ENCODE data around the gene BACH2.

GRCh38 chr6:90290811-90291420, 5.7 kb downstream of the BACH2 start:
- no peak for TF ChIP-seq ZBTB33 (IDR thresholded peaks at IDR 0.05; ENCODE audit: borderline replicate concordance, low read depth)
- TF ChIP-seq SMC3 (IDR thresholded peaks at IDR 0.05; ENCODE audit: low read depth, low read length): no peak
- TF ChIP-seq CTCF (IDR thresholded peaks at IDR 0.05): no peak
- TF ChIP-seq POLR2AphosphoS5 (IDR thresholded peaks at IDR 0.05; ENCODE audit: low read depth, low read length): no peak
- TF ChIP-seq, protein P1, sequence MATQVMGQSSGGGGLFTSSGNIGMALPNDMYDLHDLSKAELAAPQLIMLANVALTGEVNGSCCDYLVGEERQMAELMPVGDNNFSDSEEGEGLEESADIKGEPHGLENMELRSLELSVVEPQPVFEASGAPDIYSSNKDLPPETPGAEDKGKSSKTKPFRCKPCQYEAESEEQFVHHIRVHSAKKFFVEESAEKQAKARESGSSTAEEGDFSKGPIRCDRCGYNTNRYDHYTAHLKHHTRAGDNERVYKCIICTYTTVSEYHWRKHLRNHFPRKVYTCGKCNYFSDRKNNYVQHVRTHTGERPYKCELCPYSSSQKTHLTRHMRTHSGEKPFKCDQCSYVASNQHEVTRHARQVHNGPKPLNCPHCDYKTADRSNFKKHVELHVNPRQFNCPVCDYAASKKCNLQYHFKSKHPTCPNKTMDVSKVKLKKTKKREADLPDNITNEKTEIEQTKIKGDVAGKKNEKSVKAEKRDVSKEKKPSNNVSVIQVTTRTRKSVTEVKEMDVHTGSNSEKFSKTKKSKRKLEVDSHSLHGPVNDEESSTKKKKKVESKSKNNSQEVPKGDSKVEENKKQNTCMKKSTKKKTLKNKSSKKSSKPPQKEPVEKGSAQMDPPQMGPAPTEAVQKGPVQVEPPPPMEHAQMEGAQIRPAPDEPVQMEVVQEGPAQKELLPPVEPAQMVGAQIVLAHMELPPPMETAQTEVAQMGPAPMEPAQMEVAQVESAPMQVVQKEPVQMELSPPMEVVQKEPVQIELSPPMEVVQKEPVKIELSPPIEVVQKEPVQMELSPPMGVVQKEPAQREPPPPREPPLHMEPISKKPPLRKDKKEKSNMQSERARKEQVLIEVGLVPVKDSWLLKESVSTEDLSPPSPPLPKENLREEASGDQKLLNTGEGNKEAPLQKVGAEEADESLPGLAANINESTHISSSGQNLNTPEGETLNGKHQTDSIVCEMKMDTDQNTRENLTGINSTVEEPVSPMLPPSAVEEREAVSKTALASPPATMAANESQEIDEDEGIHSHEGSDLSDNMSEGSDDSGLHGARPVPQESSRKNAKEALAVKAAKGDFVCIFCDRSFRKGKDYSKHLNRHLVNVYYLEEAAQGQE (IDR thresholded peaks at IDR 0.05; ENCODE audit: low read depth, low read length): no peak
- TF ChIP-seq RXRA (IDR thresholded peaks at IDR 0.05; ENCODE audit: borderline replicate concordance, low read depth): no peak
- no peak for TF ChIP-seq TAF1 (IDR thresholded peaks at IDR 0.05; ENCODE audit: borderline replicate concordance, low read depth, low read length)
- TF ChIP-seq TCF12 (IDR thresholded peaks at IDR 0.05): no peak
- no peak for TF ChIP-seq NRF1 (IDR thresholded peaks at IDR 0.05; ENCODE audit: low read depth, low read length)
- no peak for TF ChIP-seq RAD21 (IDR thresholded peaks at IDR 0.05; ENCODE audit: low read length)
- no peak for TF ChIP-seq NFIC (IDR thresholded peaks at IDR 0.05; ENCODE audit: borderline replicate concordance)

Data from SK-N-SH (cell line).